Measurements from ENCODE around the gene NBPF1. TPM values are rescaled to one million over a fixed set of nuclear protein-coding genes. Genes with fewer than 3 reads are reported as not detected.
A peak's percentile ranks its signal among the peaks of the same experiment; 100 is the strongest.
"Not testable (repeated sequence)": the region's sequence is repeated elsewhere in the genome, so short reads cannot be mapped to it uniquely, and the experiment has no call there.

The NBPF1 gene
- 36.7 and 63.1 TPM in 2 replicates for total RNA-seq (ENCODE audit: low replicate concordance)

- no peak for TF ChIP-seq CTCF (IDR thresholded peaks at IDR 0.05; ENCODE audit: insufficient read depth, low read length)
- peak; percentile 94 for DNase-seq (ENCODE audit: low read depth)
- peak within 1 kb of the TSS; percentile 77 for H3K4me3 ChIP-seq (ENCODE audit: low read depth, low read length)
Observed at GRCh38 chr1:16613185-16614147, at the start of gene NBPF1. Gene NBPF1 (minus strand): TSS chr1:16613564.

GRCh38 chr1:16658234-16658633 is 44.9 kb upstream of the NBPF1 start:
- DNase-seq (ENCODE audit: low read depth); H3K4me3 ChIP-seq (ENCODE audit: low read depth, low read length): not testable (repeated sequence)

GRCh38 chr1:16656981-16657683 is 43.8 kb upstream of the NBPF1 start:
- not testable (repeated sequence) for H3K4me3 ChIP-seq (ENCODE audit: low read depth, low read length); DNase-seq (ENCODE audit: low read depth)

- not testable (repeated sequence) for DNase-seq (ENCODE audit: low read depth); H3K4me3 ChIP-seq (ENCODE audit: low read depth, low read length)
Observed at GRCh38 chr1:16656574-16656973, 43.2 kb upstream of the NBPF1 start.

- TF ChIP-seq CTCF (IDR thresholded peaks at IDR 0.05; ENCODE audit: insufficient read depth, low read length) = peak; percentile 11
- H3K4me3 ChIP-seq (ENCODE audit: low read depth, low read length); DNase-seq (ENCODE audit: low read depth): not testable (repeated sequence)
Observed at GRCh38 chr1:16651560-16651959, 38.2 kb upstream of the NBPF1 start.

GRCh38 chr1:16649960-16650359 is 36.6 kb upstream of the NBPF1 start:
- not testable (repeated sequence) for H3K4me3 ChIP-seq (ENCODE audit: low read depth, low read length); DNase-seq (ENCODE audit: low read depth)

GRCh38 chr1:16649390-16649789 is 36.0 kb upstream of the NBPF1 start:
- not testable (repeated sequence) for DNase-seq (ENCODE audit: low read depth); H3K4me3 ChIP-seq (ENCODE audit: low read depth, low read length)

- DNase-seq (ENCODE audit: low read depth); H3K4me3 ChIP-seq (ENCODE audit: low read depth, low read length): not testable (repeated sequence)
Observed at GRCh38 chr1:16648756-16649155, 35.4 kb upstream of the NBPF1 start.

- not testable (repeated sequence) for H3K4me3 ChIP-seq (ENCODE audit: low read depth, low read length); DNase-seq (ENCODE audit: low read depth)
Observed at GRCh38 chr1:16648250-16648649, 34.9 kb upstream of the NBPF1 start.

GRCh38 chr1:16647179-16648176 is 34.1 kb upstream of the NBPF1 start:
- not testable (repeated sequence) for H3K4me3 ChIP-seq (ENCODE audit: low read depth, low read length); DNase-seq (ENCODE audit: low read depth)

- not testable (repeated sequence) for DNase-seq (ENCODE audit: low read depth); H3K4me3 ChIP-seq (ENCODE audit: low read depth, low read length)
Observed at GRCh38 chr1:16646716-16647115, 33.4 kb upstream of the NBPF1 start.

- not testable (repeated sequence) for H3K4me3 ChIP-seq (ENCODE audit: low read depth, low read length); DNase-seq (ENCODE audit: low read depth)
Observed at GRCh38 chr1:16646061-16646664, 32.8 kb upstream of the NBPF1 start.

GRCh38 chr1:16645271-16646060 is 32.1 kb upstream of the NBPF1 start:
- H3K4me3 ChIP-seq (ENCODE audit: low read depth, low read length) = peak overlapping the region; percentile 100
- not testable (repeated sequence) for DNase-seq (ENCODE audit: low read depth)

Measured in fibroblast of the aortic adventitia (primary cell).